SKM-1 (cell line): ENCODE data around the gene PPP2R2D.
"Not testable (repeated sequence)": the region's sequence is repeated elsewhere in the genome, so short reads cannot be mapped to it uniquely, and the experiment has no call there.

ENCODE experiments used
- DNase-seq: peaks from one replicate; lab custom pipeline; 2025; ENCODE audit not compliant: unreplicated experiment; lab: John Stamatoyannopoulos, UW

Gene PPP2R2D

DNA sequence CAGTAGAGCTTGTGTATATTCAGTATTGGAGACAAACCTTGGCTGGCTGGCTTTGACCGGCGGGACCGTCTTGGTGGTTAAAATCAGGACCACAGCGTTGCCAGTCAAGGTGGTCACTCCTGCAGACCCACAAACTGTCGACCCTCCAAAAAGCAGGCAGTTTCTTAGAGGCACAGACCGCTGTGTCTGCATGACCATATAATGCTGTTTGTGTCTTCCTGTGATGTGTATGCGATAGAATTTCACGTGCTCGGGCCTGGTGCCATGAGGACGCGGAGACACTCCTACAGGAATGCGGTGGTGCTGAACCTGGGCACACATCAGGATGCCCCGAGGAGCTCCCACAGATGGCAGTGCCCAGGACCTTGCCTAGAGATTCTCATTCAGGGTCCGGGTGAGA is 46.1 kb downstream of the PPP2R2D start:
- no peak for DNase-seq

DNA sequence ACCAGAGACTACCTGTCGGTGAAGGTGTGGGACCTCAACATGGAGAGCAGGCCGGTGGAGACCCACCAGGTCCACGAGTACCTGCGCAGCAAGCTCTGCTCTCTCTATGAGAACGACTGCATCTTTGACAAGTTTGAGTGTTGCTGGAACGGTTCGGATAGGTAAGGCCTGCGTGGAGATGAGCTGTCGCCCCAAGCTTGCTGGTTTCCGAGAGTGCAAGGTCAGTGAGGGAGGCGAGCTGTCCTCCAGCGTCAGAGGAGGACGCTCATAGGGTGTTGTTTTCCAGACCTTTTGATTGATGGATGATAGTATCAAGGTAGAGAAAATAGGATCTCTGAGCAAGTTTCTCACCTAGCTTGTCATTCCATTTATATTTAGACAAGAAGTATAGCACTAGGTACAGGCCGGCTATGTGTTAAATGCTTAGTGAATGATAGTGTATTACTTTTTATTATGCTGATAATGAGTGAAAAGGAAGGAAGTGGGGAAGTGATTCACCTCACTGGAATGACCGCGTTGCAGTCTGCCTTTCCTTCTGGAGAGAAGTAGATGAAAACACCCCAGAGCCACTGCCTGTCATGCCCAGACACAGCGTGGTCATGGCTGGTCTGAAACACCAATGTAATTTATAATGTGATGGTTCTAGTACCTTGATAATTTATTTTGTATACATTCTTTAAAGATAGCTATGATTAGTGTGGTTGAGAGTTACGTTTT is 47.0 kb downstream of the PPP2R2D start:
- no peak for DNase-seq

DNA sequence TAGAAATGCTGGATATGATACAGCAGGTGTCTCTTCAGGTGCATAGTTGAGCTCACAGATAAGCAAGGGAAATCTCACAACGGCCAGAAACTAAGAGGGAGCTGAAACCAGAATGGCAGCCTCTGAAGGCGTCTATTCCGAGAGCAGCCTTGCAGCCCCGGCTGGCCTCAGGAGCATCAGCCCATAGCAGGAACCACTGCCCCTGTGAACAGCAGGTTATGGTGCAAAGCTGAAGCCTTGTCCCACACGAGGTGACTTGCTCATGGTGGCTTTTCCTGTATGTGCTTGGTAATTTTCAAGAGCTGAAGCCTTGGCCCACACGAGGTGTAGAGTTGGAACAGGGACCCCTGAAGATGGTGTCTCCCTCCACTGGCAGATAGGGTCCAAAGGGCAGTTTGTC is 47.7 kb downstream of the PPP2R2D start:
- DNase-seq: no peak

DNA sequence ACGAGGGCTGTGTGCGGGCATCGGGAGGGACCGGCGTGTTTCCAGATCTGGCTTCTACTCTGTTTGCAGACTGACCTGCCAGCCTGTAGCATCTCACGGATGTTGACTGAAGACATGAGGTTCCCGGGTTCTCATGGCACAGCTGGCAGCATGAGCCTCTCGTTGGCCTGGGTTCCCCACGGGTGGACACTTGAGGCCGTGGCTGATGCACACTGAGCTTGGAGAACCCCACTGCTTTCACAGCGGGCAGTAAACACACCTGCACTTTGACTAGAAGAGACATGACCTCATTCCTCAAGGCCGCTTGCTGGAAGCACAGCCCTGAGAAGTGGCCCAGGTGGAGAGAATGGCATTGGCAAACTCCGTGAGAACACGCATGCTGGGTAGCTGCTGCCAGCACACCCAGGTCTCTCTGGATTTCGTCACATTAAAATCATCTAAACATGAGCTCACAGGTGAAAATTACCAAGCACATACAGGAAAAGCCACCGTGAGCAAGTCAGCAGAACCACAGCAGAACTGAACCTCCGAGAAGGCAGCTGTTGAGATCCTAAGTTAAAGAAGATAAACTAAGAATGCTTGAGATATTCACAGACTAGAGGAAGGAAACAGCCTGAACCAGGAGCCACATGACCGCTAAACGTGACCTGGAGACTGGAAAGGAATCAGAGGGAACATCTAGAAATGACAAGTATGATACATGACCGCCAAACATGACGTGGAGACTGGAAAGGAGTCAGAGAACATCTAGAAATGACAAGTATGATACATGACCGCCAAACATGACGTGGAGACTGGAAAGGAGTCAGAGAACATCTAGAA is 48.4 kb downstream of the PPP2R2D start:
- no peak for DNase-seq

- not testable (repeated sequence) for DNase-seq
These were observed 49.1 kb downstream of the PPP2R2D start for GRCh38 chr10:131949908-131950307.

- no peak for DNase-seq
These were observed 53.7 kb downstream of the PPP2R2D start for GRCh38 chr10:131954356-131954965.

- DNase-seq: no peak
These were observed 55.0 kb downstream of the PPP2R2D start for GRCh38 chr10:131955591-131956340.

DNA sequence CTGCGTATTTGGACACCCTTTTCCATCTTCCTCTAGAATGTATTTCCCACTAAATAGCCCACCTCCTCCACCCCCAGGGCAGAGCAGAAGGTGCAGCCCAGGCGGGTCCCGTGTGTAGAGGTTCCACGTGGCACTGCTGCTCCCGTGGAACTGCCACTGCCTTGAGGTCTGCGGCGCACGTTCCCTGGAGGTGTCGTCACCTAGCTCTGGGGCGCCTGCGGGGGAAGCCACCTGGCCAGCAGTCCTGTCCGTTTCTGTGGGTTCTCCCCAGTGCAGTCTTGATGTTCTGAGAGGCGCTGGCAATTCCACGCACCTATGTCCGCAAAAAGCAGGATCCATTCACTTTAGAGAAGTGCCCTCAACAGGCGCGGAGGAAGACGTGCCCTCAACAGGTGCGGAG is 59.0 kb downstream of the PPP2R2D start:
- DNase-seq: no peak

GRCh38 chr10:131960631-131961046 is 59.8 kb downstream of the PPP2R2D start:
- no peak for DNase-seq

DNA sequence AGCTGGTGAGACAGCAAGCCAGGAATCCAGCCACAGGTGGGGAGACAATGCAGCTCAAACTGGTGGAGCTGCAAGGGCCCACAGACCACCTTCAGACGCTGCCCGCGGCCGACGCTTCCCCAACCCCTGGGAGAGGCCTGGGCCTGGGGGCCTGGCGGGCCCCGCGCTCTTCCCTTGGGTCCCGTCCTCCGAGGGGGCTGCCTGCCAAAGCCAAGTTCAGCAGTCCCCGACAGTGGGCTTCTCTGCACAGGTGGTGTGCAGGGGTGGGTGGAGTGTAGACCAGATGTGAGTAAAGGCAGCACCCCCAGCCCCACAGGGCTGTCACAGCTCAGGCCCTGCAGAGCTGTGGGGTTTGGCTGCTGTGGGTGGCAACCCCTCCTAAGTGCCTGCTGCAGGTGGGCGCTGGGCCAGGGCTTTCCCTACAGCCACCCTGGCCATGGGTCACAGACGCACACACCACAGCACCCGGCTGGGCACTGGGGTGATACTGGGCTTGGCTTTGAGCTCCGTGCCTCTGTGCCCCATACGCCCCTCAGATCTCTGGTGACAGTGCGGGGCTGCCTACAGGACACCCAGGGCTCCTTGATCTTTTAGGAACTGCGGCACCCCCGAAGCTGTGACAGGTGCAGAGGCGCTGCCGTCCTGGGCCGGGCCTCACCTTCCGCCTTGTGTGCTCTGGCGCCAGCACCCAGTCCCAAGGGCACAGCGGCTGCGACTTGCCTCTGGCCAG is 60.4 kb downstream of the PPP2R2D start:
- DNase-seq: no peak

DNA sequence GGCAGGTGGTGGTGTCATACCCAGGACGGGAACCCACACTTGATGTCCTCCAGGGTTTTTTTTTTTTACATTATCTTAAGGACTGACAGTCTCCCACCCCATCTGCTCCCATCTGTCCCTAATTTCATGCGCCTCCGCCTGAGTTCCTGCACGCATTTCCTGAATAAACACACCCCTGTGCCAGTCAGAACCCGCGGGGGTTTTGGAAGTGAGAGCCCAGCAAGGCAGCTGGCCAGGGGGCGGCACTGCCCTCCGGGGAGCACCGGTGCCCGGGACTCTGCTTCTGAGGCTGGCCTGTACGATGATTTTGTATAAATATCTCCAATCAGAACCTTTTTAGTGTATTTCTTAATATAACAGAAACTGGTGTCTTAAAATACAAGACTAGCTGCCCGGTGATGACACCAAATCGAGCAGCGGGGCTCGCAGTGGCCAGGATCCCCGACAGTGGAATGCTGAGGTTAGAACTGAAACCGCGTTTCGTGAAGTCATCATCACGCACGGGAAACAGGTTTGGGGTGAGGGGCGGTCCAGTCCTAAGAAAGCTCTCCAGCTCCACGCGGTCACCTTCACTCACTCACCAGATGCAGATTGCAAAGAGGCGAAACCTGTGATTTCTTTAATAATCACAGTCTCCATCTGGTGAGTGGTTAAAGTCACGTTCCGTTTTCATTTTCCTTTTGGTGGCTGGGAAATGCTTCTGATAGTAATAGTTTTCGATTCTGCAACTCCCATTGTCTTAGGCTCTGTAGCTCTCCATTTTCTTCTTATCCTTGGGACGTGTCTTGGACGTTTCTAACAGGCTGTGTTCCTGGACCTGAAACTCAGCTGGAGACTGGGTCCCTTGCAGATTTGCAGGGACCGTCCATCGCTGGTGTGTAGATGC is 61.2 kb downstream of the PPP2R2D start:
- no peak for DNase-seq

DNA sequence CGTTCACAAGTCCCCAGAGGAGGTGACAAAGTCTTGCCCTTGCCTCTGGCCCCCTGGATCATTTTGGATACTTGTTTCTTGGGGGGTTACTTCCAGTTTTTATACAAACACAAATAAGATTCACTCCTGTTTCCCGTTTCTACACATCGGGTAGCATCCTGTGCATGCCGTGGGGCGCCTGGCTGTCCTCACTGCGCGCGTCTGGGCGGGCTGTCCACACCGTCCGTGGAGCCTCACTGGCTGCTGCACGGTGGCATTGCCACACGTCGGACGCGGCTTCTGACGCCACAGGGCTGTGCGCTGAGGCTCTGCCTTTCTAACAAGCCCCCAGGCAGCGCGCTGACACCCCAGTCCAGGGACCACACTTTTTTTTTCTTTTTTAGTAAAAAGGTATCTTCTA is 62.5 kb downstream of the PPP2R2D start:
- DNase-seq: no peak

- DNase-seq: no peak
These were observed 63.0 kb downstream of the PPP2R2D start for GRCh38 chr10:131963811-131964210.

DNA sequence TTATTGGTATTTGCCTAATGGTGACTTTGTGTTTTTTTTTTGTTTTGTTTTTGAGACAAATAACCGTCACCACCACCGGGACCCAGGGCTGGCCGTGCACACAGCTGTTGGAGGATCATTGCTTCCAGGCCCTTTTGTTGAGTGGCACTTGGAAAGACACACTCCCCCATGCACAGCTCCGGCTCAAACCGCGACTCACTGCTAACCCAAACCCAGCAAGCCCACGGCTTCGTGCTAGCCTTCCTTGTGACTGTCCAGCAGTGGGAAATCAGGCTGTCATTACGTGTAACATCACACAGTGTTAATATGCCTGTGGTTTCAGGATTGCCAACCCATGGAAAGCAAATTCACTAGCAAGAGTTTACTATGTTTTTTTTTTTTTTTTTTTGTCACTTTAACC is 63.5 kb downstream of the PPP2R2D start:
- DNase-seq: no peak

DNA sequence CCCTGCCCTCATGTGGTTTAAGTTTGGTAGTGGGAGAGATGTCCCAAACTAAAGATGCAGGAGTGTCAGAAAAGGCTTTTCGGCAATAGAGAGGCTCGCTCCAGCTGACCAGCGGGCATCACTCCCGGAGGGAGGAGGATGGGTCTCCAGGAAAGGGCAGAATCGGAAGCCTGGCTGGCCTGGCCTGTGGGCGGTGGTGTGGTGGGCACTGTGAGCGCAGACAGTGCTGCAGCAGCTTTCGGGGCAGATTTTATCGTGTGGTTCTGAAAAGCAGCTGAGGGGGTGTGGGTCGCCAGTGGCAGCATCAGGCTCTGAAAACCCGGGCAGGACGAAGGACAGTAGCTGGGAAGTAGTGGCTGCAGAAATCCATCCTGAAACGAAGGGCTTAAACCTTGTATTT is 68.1 kb downstream of the PPP2R2D start:
- no peak for DNase-seq

DNA sequence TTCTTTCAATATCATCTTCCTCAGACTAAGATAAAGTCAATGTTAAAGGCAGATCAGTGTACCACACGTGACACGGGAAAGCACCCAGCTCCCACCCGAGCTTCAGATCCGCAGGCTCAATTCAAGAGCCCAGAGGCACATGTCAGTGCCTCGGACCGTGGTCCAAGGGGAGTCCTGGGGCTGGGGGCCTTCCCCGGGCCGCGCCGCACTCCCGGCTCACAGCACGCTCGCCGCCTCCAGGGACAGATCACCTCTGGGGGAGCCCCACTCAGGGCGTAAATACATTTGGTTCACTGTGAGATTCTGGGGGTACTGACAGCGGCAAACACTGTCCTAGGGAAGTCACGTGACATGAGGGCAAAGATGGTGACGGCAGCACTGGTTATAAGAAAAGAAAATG is 70.1 kb downstream of the PPP2R2D start:
- no peak for DNase-seq

DNA sequence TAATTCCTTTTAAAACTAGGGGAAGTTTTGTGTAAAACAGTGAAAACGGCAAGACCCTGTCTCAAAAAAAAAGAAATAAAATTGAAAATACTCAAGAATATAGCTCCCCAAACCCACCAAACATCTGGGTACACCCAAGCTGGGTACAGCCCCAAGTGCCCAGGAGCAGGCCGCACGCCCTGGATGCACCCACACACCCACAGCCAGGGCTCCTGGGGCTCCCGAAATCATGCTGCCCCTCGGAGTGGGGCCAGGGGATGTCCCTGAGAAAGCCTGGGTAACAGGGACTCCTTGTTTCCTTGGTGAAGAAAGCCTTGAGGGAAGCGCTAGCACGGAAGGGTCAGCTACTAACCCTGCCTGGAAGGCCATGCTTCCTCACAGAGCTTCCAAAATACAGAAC is 70.8 kb downstream of the PPP2R2D start:
- DNase-seq: no peak

DNA sequence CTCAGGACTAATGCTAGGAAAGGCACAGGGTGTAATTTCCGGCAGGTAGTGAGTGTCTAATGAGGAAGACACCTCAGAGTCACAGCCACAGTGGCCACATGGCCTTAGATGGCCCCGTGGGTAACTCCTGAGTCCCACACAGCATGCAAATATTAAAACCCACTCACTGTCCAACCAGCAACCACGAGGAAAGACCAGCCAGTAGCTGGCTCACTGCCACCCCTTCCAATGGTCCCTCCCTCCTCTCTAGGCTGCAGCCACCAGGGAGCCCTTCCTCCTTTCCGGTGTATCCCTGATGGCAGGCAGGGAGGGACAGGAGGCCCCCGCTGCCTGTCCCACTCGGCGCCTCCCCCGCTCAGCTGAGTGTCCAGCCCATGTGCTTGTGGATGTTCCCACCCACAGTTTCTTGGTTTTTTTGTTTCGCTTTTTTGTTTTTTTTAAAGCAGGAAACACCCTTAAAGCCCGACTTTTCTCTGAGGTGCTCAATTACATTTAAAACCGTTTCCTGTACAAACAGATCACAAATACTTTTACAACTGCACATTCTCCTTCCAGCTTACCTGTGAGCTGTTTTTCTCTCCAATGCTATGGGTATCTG is 71.8 kb downstream of the PPP2R2D start:
- no peak for DNase-seq
